Endothelial cell (in vitro differentiated cells): Measurements from ENCODE around the gene NISCH. TPM values are rescaled to one million over a fixed set of nuclear protein-coding genes. Genes with fewer than 3 reads are reported as not detected.

ENCODE experiments used
- DNase-seq: peaks from one replicate; pipeline ENCODE4 v3.0.0; 2021; ENCODE audit warnings: low spot score
- H3K27ac Mint-ChIP-seq: one replicate; pipeline ENCODE4 v1.8.0; 2021; ENCODE audit warnings: mixed read lengths, inconsistent platforms; ENCODE audit not compliant: unreplicated experiment
- H3K27me3 Mint-ChIP-seq: one replicate; pipeline ENCODE4 v1.8.0; 2021; ENCODE audit warnings: mild to moderate bottlenecking, moderate library complexity, mixed read lengths, inconsistent platforms; ENCODE audit not compliant: unreplicated experiment
- H3K36me3 Mint-ChIP-seq: one replicate; pipeline ENCODE4 v1.8.0; 2021; ENCODE audit warnings: mild to moderate bottlenecking, low read depth, mixed read lengths, inconsistent platforms; ENCODE audit not compliant: unreplicated experiment
- H3K4me1 Mint-ChIP-seq: one replicate; pipeline ENCODE4 v1.8.0; 2021; ENCODE audit warnings: mild to moderate bottlenecking, mixed read lengths, inconsistent platforms; ENCODE audit not compliant: unreplicated experiment
- H3K4me3 Mint-ChIP-seq: one replicate; pipeline ENCODE4 v1.8.0; 2021; ENCODE audit warnings: mild to moderate bottlenecking, mixed read lengths, inconsistent platforms; ENCODE audit not compliant: unreplicated experiment
- H3K9me3 Mint-ChIP-seq: one replicate; pipeline ENCODE4 v1.8.0; 2021; ENCODE audit warnings: mixed read lengths, inconsistent platforms; ENCODE audit not compliant: unreplicated experiment
- total RNA-seq: library from RNA; stranded (reverse); fragmentation: NEBNext Ultra II Directional; extraction: Animal tissue kit (Norgen Biotek cat#: 25700); gene quantifications from one replicate; pipeline ENCODE4 v1.2.1, GENCODE V29; 2021; ENCODE audit not compliant: unreplicated experiment
- TF ChIP-seq, protein P1 (sequence below): fragments of 200-600 bp; sonication (generic); IDR thresholded peaks from one replicate; pipeline ENCODE4 v1.5.0; 2021; ENCODE audit warnings: antibody characterized with exemption; ENCODE audit not compliant: unreplicated experiment

The NISCH gene
- total RNA-seq, 1 donor from 2014 or later = 261 TPM

DNA sequence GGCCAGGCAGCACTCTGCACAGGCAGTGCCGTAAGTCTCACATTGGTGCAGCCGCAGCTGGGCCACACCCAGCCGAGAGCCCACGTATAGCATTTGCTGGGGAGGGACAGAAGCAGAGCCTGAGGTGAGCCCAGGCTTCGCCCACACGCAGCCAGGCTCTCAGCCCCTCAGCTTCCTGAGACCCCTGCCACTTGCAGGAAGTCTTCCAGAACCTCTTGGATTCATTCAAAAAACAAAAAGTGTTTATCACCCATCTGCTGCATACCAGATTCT lies 17.4 kb upstream of the NISCH start:
- Mint-ChIP-seq H3K36me3 (peaks cover 33% of the 10 kb centered on the region), H3K27ac (no peak overlapping the region), H3K9me3 (no peaks in the 10 kb centered on the region), H3K4me3 (peak overlapping the region; percentile 77), H3K27me3 (peaks cover 3% of the 10 kb centered on the region), H3K4me1 (peaks cover 41% of the 10 kb centered on the region)
- TF ChIP-seq, protein P1, sequence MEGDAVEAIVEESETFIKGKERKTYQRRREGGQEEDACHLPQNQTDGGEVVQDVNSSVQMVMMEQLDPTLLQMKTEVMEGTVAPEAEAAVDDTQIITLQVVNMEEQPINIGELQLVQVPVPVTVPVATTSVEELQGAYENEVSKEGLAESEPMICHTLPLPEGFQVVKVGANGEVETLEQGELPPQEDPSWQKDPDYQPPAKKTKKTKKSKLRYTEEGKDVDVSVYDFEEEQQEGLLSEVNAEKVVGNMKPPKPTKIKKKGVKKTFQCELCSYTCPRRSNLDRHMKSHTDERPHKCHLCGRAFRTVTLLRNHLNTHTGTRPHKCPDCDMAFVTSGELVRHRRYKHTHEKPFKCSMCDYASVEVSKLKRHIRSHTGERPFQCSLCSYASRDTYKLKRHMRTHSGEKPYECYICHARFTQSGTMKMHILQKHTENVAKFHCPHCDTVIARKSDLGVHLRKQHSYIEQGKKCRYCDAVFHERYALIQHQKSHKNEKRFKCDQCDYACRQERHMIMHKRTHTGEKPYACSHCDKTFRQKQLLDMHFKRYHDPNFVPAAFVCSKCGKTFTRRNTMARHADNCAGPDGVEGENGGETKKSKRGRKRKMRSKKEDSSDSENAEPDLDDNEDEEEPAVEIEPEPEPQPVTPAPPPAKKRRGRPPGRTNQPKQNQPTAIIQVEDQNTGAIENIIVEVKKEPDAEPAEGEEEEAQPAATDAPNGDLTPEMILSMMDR = no peak
- DNase-seq = no peak

DNA sequence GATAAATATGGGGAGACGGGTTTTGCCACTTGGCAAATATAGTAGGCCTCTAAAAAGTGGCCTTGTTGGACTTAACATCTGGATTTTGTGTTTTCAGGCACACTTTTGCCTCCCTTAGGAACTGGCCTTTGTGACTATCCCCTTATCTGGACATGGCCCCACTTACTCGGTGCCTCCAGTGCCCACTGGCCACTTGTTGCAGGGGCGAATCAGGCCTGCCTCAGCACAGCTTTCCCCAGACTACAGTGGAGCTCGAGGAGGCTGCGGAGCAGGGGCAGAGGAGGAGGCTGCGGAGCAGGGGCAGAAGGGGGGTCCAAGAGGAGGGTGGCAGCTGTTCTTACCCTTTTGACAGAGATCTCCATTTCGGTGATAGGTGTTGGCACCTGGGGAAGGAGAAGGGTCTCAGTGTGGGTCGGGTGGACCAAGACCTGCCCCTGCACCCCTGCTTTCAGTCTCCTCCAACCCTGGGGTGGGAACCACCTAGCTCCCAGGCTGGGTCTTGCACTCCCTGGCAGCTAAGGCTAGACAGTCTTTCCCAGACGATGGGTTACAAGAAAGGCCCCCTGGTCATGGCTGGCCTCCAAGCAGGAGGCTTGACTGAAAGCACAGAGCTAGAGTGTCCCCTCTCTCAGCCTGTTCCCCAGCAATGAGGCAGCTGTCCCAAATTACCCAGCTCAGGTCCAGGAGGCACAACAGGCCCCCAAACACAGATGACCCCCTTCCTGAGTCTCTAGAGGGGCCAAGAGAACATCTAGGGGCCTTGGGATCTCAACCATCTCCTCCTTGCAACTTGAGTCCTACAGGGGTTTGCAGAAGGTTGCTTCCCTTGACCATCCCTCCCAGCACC lies 16.6 kb upstream of the NISCH start:
- Mint-ChIP-seq H3K4me3 (peak overlapping the region; percentile 77), H3K36me3 (peaks cover 28% of the 10 kb centered on the region), H3K4me1 (peaks cover 41% of the 10 kb centered on the region), H3K27me3 (peaks cover 7% of the 10 kb centered on the region), H3K9me3 (no peaks in the 10 kb centered on the region), H3K27ac (no peak overlapping the region)
- no peak for DNase-seq
- TF ChIP-seq, protein P1 = no peak

DNA sequence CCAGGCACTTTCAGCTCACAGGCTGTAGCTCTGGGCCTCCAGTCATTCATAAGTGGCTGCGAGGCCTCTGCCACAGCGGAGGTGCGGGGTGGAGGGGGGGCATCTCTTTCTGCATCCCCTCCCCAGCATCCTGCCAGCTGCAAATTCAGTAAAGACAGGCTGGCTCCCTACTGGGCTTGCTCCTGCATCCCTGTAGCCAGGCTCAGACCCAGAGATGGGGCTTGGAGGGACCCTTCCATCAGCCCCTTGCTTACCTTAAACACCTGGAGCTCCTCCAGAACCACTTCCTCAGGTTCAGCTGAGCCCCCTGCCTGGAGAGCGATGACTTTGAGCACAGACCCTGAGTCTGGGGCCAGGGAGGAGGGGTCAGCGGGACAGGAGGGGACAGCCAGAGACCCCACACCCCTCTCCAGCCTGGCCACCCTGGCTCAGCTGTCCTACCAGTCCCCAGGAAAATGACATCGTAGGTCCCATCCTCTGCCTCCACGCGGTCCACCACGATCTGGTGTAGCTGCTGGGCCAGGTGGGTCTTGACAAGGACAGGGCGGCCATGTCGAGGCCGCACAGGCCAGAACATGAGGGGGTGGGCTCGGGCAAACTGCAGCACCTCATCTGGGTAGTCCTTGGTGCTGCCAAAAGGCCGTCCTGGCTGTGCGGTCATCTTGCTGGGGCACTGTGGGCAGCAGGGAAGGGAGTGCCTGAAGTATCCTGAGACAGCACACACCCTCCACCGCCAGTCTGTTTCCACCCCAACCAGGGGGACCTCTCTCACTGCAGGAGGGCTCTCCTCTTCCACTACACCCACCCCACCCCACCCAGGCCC lies 15.8 kb upstream of the NISCH start:
- no peaks in the 10 kb centered on the region for H3K9me3 Mint-ChIP-seq
- H3K27ac Mint-ChIP-seq = no peak overlapping the region
- H3K36me3 Mint-ChIP-seq = peaks cover 19% of the 10 kb centered on the region
- peaks cover 7% of the 10 kb centered on the region for H3K27me3 Mint-ChIP-seq
- TF ChIP-seq, protein P1 = no peak
- no peak overlapping the region for H3K4me3 Mint-ChIP-seq
- DNase-seq = no peak
- peaks cover 40% of the 10 kb centered on the region for H3K4me1 Mint-ChIP-seq

DNA sequence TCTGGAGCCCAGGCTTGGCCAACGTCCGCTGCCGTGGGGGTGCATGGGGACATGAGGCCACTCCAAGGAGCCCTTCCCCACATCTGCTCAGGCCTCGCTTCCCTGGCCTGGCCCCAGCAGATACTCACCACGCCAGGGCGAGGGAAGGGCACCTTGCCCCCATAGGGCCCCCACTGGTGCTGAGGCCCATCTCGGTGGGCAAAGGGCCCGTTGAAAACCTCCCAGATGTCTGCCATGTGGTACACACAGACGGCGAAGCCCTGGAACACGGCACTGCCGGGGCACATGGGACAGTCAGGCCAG lies 15.2 kb upstream of the NISCH start:
- peaks cover 18% of the 10 kb centered on the region for H3K36me3 Mint-ChIP-seq
- TF ChIP-seq, protein P1 = no peak
- no peaks in the 10 kb centered on the region for H3K9me3 Mint-ChIP-seq
- no peak overlapping the region for H3K27ac Mint-ChIP-seq
- DNase-seq = no peak
- peaks cover 7% of the 10 kb centered on the region for H3K27me3 Mint-ChIP-seq
- peak overlapping the region; percentile 56 for H3K4me3 Mint-ChIP-seq
- H3K4me1 Mint-ChIP-seq = peaks cover 38% of the 10 kb centered on the region

DNA sequence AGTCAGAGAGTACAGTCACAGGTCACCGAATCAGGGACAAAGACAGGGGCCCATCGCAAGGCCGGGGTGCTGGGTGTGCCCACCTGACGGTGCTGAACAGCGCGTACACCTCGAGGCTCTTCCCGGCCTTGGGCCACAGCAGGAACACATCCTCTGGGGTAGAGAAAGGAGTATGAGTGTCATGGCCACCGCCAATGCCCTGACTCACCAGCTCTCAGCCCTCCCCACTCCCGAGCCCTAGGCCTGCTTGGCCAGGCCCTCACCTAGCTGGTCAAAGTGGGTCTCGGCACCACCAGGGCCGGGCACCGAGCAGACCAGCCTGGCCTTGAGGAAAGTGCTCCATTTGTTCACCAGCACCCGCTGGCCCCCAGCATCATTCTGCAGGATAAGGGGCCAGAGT lies 14.7 kb upstream of the NISCH start:
- Mint-ChIP-seq H3K9me3 (no peaks in the 10 kb centered on the region), H3K27ac (no peak overlapping the region), H3K4me1 (peaks cover 38% of the 10 kb centered on the region), H3K36me3 (peaks cover 18% of the 10 kb centered on the region), H3K4me3 (peak overlapping the region; percentile 56), H3K27me3 (peaks cover 7% of the 10 kb centered on the region)
- TF ChIP-seq, protein P1 = no peak
- no peak for DNase-seq
